GM12875 (cell line): ENCODE data around the gene MGAT1.

ENCODE experiments used
- H3K4me3 ChIP-seq: one replicate; pipeline ENCODE4 v1.5.1; 2011; ENCODE audit warnings: low read depth, low read length, control low read depth
- TF ChIP-seq, protein P1 (sequence below): IDR thresholded peaks from 2 replicates; pipeline ENCODE4 v1.5.1; 2011; ENCODE audit warnings: low read depth, mild to moderate bottlenecking, control low read depth, inconsistent platforms, low read length, moderate library complexity, borderline replicate concordance; ENCODE audit not compliant: insufficient read depth

Gene MGAT1

DNA sequence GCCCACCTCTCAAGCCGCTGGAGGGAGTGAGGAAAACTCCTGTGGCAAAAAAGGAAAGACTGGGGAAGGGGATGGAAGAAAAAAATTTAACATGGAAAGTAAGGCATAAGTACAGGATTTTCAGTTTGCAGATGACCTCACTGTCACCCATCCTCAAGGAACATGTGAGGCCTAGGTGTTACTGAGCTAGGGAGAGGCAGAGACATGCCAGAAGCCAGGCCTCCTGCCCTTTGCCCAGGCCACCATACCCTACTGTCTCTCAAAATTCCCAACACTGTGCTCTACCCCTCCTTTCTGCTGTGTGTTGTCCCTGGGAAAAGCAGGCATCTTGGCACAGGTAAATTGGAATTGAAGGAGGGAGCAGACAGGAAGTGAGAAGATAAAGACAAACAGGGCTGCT is 4.4 kb upstream of the MGAT1 start:
- TF ChIP-seq, protein P1, sequence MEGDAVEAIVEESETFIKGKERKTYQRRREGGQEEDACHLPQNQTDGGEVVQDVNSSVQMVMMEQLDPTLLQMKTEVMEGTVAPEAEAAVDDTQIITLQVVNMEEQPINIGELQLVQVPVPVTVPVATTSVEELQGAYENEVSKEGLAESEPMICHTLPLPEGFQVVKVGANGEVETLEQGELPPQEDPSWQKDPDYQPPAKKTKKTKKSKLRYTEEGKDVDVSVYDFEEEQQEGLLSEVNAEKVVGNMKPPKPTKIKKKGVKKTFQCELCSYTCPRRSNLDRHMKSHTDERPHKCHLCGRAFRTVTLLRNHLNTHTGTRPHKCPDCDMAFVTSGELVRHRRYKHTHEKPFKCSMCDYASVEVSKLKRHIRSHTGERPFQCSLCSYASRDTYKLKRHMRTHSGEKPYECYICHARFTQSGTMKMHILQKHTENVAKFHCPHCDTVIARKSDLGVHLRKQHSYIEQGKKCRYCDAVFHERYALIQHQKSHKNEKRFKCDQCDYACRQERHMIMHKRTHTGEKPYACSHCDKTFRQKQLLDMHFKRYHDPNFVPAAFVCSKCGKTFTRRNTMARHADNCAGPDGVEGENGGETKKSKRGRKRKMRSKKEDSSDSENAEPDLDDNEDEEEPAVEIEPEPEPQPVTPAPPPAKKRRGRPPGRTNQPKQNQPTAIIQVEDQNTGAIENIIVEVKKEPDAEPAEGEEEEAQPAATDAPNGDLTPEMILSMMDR, result no peak
- peak overlapping the region; percentile 22 for H3K4me3 ChIP-seq

DNA sequence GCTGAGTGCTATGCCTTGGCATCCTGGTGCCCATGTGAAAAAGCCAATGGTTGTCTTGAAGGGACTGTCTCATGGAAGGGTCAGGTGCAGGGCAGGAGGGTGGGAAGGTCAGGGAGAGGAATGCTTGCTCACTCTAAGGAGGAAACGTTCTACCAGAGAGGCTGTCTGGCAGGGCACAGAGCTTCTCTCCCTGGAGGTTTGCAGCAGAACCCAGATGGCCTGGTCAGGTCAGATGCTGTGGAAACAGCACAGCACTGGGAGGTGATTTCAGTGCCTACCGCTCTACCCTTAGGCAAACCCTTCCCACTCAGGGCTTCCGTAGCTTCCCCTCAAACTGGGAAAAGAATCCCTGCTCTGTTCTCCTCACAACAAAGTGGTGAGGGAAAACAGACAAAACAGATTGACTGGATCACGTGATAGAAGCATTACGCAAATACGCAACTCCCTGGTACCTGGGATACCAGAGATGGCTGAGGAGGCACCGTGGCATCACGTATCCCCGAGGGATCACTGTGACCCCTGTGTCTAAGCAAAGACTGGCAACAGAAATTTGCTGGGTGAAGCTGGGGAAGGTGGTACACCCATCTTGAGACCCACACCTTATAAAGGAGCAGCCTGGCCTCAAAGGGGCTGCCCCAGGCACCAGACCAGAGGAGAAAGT is 3.9 kb upstream of the MGAT1 start:
- peak overlapping the region; percentile 22 for H3K4me3 ChIP-seq

DNA sequence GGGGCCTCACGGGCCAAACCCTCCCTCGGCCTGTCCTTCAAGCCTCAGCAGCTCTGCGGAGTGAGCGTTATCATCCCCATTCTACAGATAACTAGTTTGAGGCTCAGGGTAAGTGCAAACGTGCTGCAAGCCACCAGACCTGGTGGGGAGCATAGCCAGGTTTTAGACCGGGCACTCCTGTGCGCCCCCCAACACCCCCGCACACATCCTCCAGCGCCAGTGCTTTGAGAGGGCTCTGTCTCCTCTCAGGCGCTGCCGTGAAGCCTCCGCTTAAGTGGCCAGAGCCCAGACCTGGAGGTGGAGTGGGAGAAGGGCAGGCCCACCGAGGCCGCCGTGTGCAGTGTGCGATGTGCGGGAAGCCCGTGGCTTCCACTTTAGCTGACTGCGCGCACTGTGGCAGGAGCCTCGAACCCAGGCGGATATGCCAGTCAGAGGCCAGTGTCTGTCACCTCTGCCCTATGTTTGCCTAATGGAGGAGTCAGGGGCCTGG is 1.6 kb upstream of the MGAT1 start:
- TF ChIP-seq, protein P1, result no peak
- H3K4me3 ChIP-seq, result peak overlapping the region; percentile 94

More for the DNA sequence above, 3.9 kb upstream of the MGAT1 start:
- TF ChIP-seq, protein P1, result no peak

DNA sequence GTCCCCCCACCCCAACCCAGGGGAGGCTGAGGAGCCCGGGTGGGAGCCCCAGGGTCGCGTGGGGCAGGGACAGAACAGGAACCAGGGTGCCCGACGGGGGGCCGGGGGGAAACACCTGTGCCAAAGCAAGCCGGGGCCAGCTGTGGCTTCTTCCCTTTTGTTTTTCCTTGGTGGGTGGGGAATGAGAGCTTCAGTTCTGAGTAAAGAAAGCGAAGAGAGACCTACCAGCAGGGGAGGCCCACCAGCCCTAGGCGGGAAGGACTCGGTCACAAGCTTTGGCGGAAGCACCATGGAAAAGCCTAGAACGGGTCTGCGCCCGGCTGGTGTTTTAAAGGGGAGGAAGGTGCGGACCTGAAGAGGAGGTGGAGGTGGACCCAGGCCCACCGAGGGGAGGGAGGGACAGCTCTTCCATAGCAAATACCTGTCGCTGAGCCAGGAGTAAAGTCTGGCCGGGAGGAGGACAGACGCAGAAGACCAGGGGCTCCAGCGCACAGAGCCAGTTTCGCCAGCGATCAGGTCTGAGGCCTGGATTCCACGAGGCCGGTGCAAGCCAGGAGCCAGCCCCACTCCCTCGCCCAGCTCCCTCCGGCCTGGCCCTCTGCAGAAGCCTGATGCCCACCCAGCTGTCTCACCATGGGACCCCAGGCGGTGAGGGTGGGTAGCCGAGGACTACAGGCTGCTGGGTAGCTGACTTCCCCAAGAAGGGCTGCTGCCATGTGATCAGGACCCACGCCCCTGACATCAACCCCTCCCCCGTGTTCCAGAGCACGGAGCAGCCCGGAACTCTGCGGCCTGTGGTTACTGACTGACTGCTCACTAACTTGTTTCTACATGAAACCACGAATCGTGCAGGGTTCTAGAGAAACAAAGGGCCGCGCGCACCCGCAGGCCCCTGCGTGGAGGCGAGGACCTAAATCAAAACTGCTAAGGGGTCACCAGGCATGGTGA is 849 bp upstream of the MGAT1 start:
- peak overlapping the region; percentile 94 for H3K4me3 ChIP-seq
- TF ChIP-seq, protein P1, result no peak

DNA sequence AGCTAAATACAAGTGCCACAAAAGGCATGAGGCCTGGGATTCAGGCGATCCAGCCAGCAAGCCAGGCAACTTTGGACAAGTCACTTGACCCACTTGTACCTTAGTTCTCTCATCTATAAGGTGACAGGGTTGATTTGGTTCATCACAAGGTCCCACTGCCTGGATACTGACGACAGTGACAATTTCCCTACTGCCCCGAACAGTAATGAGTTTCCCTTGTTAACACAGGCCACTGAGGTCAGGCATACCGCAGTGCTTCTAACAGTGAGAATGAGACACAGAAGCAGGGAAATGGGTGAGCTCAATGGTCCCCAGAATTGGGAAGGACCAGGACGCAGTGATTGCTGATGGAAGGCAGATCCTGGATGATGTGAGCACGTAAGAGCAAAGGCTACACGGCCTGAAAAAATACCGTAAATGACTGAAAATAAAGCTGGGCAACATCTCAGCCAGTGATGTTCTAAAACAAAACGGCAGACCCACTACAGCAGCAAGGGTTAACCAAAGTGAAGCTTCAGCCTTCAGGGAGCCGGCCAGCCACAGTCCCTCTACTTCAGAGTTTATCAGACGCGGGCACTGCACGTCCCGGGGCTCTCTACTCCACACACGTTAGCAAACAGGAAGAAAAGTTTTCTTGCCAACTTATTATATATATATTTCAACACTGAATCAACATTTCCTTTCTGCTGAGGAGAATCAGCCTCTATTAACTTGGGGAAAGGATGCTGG is 846 bp downstream of the MGAT1 start:
- TF ChIP-seq, protein P1, result no peak
- H3K4me3 ChIP-seq, result peak overlapping the region; percentile 94

DNA sequence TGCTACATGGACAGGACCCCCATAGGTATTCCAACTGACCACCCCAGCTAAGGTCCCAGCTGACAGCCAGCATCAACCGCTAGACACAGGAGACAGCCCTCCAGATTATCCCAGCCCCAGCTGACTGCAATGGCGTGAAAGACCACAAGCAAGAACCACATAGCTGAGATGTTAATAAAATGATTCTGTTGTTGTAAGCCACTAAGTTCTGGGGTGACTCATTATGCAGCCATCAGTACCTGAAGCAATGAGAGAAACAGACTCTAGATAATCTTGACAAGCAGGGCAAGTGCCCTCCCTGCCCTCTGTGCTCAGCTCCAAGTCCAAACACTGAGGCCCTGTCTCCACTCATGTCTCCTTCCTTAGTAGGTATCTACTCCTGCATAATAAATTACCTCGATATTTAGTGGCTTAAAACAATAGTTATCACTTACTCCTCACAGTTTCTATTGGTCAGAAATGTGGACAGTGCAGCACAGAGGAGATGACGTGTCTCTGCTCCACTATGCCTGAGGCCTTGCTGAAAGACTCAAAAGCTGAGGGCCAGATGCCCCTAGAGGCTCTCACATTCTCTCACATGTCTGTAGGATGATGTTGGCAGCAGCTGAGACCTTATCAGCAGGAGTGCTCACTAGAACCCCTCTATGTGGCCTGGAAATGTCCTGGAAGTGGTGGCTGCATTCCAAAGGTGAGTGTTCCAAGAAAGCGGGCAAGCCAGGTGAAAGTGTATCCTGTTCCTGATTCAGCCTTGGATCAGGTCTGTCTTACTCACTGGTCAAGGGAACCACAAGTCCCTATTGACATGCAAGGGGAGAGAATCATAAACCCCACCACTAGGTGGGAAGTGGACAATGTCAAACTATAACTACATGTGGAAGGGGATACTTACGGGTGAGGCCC is 2.5 kb downstream of the MGAT1 start:
- no peak overlapping the region for H3K4me3 ChIP-seq
- TF ChIP-seq, protein P1, result no peak
